ENCODE results near the gene PM20D2. TPM values are rescaled to one million over a fixed set of nuclear protein-coding genes. Genes with fewer than 3 reads are reported as not detected.

Gene PM20D2
- total and polyA plus RNA-seq, 2 experiments from 2014 or later: 4.4 to 10.2 TPM

GRCh38 chr6:89100114-89100513 is 45.7 kb upstream of the PM20D2 start:
- Mint-ChIP-seq H3K9me3 (no peaks in the 10 kb centered on the region), H3K4me3 (no peak overlapping the region), H3K4me1 (no peaks in the 10 kb centered on the region), H3K27me3 (ENCODE audit: insufficient read depth, low read depth, poor library complexity) (peaks cover 1% of the 10 kb centered on the region), H3K36me3 (ENCODE audit: low read depth) (peaks cover 5% of the 10 kb centered on the region), H3K27ac (no peak overlapping the region)
- Histone ChIP-seq H3K9me2 (ENCODE audit: insufficient read depth) (no peaks in the 10 kb centered on the region), H3F3A (replicated peaks; ENCODE audit: low read depth) (no peaks in the 10 kb centered on the region), H2AFZ (no peak overlapping the region), H3K4me2 (no peak overlapping the region), H3K4me1 (ENCODE audit: insufficient read depth) (no peaks in the 10 kb centered on the region), H4K20me1 (replicated peaks; ENCODE audit: insufficient read depth) (no peaks in the 10 kb centered on the region), H3K27me3 (ENCODE audit: insufficient read depth) (no peaks in the 10 kb centered on the region), H3K4me3 (no peak overlapping the region), H3K79me2 (replicated peaks; ENCODE audit: insufficient read depth) (no peaks in the 10 kb centered on the region), H3K36me3 (ENCODE audit: insufficient read depth) (no peaks in the 10 kb centered on the region), H3K27ac (ENCODE audit: low read depth) (no peak overlapping the region)
- ATAC-seq: no peak
- TF ChIP-seq NANOG (IDR thresholded peaks at IDR 0.05; ENCODE audit: borderline replicate concordance) (no peak), POLR2AphosphoS5 (IDR thresholded peaks at IDR 0.05; ENCODE audit: low read depth) (no peak), EZH2 (IDR thresholded peaks at IDR 0.05; ENCODE audit: low read depth, unreplicated experiment) (no peak), ETS1 (IDR thresholded peaks at IDR 0.05) (no peak)
- DNase-seq (ENCODE audit: low spot score): no peak

GRCh38 chr6:89110284-89110683 is 35.6 kb upstream of the PM20D2 start:
- no peaks in the 10 kb centered on the region for H3K79me2 ChIP-seq (replicated peaks; ENCODE audit: insufficient read depth)
- H3K4me2 ChIP-seq: no peak overlapping the region
- H3K27ac ChIP-seq (ENCODE audit: low read depth): no peak overlapping the region
- no peaks in the 10 kb centered on the region for H3K4me1 ChIP-seq (ENCODE audit: insufficient read depth)
- H3K27ac Mint-ChIP-seq: no peak overlapping the region
- no peaks in the 10 kb centered on the region for H4K20me1 ChIP-seq (replicated peaks; ENCODE audit: insufficient read depth)
- H3K36me3 Mint-ChIP-seq (ENCODE audit: low read depth): peaks cover 2% of the 10 kb centered on the region; the same call in 2 of the 3 replicates
- no peak for ATAC-seq
- no peaks in the 10 kb centered on the region for H3K9me3 Mint-ChIP-seq
- no peak for DNase-seq (ENCODE audit: low spot score)
- H3K36me3 ChIP-seq (ENCODE audit: insufficient read depth): no peaks in the 10 kb centered on the region
- H3K4me3 ChIP-seq: no peak overlapping the region
- H3F3A ChIP-seq (replicated peaks; ENCODE audit: low read depth): no peaks in the 10 kb centered on the region
- H2AFZ ChIP-seq: no peak overlapping the region
- no peaks in the 10 kb centered on the region for H3K27me3 ChIP-seq (ENCODE audit: insufficient read depth)
- H3K4me1 Mint-ChIP-seq: no peaks in the 10 kb centered on the region
- no peak overlapping the region for H3K4me3 Mint-ChIP-seq
- no peaks in the 10 kb centered on the region for H3K9me2 ChIP-seq (ENCODE audit: insufficient read depth)
- no peaks in the 10 kb centered on the region for H3K27me3 Mint-ChIP-seq (ENCODE audit: insufficient read depth, low read depth, poor library complexity)
- no peak for TF ChIP-seq CTCF (conservative IDR thresholded peaks at IDR 0.05; ENCODE audit: low read depth in 2 of 2)
- no peak for TF ChIP-seq ZNF331 (CRISPR knock-in tag; IDR thresholded peaks at IDR 0.05; ENCODE audit: low read depth)
- TF ChIP-seq REST (IDR thresholded peaks at IDR 0.05; ENCODE audit: unreplicated experiment): no peak
- no peak for TF ChIP-seq CREB1 (CRISPR knock-in tag; IDR thresholded peaks at IDR 0.05; ENCODE audit: low read depth)
- TF ChIP-seq EZH2 (IDR thresholded peaks at IDR 0.05; ENCODE audit: low read depth, unreplicated experiment): no peak
- TF ChIP-seq EZH2phosphoT487 (IDR thresholded peaks at IDR 0.05; ENCODE audit: unreplicated experiment): no peak
- no peak for TF ChIP-seq ZNF462 (CRISPR knock-in tag; IDR thresholded peaks at IDR 0.05)

Data from GM23338 (cell line).